IMR-90 (cell line): ENCODE results near the gene RERE.

ENCODE experiments used
- BHLHE40 ChIP-seq: fragments of 150-350 bp; IDR thresholded peaks from 2 replicates; pipeline ENCODE4 v1.6.1; 2016; ENCODE audit warnings: mild to moderate bottlenecking, low read depth, low read length
- CEBPB ChIP-seq: IDR thresholded peaks from 2 replicates; pipeline ENCODE4 v1.6.1; 2012; ENCODE audit warnings: low read depth, low read length, improper control_type of control experiment
- FOS ChIP-seq: fragments of 150-350 bp; IDR thresholded peaks from 2 replicates; pipeline ENCODE4 v1.6.1; 2016; ENCODE audit warnings: low read depth, low read length
- MAZ ChIP-seq: IDR thresholded peaks from 2 replicates; pipeline ENCODE4 v1.6.1; 2012; ENCODE audit warnings: low read depth, mild to moderate bottlenecking, low read length, improper control_type of control experiment, moderate library complexity, borderline replicate concordance
- POLR2A ChIP-seq: IDR thresholded peaks from 2 replicates; pipeline ENCODE4 v1.6.1; 2012; ENCODE audit warnings: mild to moderate bottlenecking, low read depth, low read length
- RCOR1 ChIP-seq: IDR thresholded peaks from 2 replicates; pipeline ENCODE4 v1.6.1; 2012; ENCODE audit warnings: mild to moderate bottlenecking, low read length, improper control_type of control experiment; ENCODE audit not compliant: insufficient replicate concordance
- RFX5 ChIP-seq: IDR thresholded peaks from 2 replicates; pipeline ENCODE4 v1.8.0; 2012; ENCODE audit warnings: low read depth, mild to moderate bottlenecking, low read length, moderate library complexity
- SMC3 ChIP-seq: fragments of 150-350 bp; IDR thresholded peaks from 2 replicates; pipeline ENCODE4 v1.6.1; 2016; ENCODE audit warnings: low read depth, mild to moderate bottlenecking, antibody characterized with exemption, low read length, moderate library complexity
- TF ChIP-seq, protein P1 (sequence below): conservative IDR thresholded peaks from 2 replicates; pipeline ENCODE4 v1.5.1; 2012; ENCODE audit warnings: mild to moderate bottlenecking, low read depth, low read length, improper control_type of control experiment

DNA sequence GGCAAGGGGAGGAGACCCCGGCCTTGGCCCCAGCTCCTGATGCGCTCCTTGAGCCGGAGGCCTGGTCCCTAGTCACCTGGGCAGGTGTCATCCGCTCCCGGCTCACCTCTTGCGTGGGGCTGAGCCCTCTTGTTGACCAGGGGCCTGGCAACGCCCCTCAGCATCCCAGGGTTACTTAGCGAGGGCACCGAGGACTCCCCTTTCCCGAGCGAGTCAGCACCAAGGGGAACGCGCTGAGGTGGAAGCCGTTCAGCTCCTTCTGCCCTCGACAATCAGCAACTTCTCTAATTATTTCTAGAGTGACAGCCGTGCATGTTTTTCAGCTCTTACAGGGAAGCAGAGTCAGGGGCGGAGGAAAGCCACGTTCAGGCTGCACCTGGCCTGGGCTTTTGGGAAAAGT lies 499.0 kb downstream of the RERE start:
- TF ChIP-seq POLR2A (no peak), MAZ (no peak), RCOR1 (no peak), BHLHE40 (no peak), CEBPB (no peak), SMC3 (no peak), FOS (no peak), RFX5 (no peak)
- TF ChIP-seq, protein P1, sequence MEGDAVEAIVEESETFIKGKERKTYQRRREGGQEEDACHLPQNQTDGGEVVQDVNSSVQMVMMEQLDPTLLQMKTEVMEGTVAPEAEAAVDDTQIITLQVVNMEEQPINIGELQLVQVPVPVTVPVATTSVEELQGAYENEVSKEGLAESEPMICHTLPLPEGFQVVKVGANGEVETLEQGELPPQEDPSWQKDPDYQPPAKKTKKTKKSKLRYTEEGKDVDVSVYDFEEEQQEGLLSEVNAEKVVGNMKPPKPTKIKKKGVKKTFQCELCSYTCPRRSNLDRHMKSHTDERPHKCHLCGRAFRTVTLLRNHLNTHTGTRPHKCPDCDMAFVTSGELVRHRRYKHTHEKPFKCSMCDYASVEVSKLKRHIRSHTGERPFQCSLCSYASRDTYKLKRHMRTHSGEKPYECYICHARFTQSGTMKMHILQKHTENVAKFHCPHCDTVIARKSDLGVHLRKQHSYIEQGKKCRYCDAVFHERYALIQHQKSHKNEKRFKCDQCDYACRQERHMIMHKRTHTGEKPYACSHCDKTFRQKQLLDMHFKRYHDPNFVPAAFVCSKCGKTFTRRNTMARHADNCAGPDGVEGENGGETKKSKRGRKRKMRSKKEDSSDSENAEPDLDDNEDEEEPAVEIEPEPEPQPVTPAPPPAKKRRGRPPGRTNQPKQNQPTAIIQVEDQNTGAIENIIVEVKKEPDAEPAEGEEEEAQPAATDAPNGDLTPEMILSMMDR, result no peak
